ENCODE data around the gene SPDYE9. TPM values are rescaled to one million over a fixed set of nuclear protein-coding genes. Genes with fewer than 3 reads are reported as not detected.

SPDYE9 gene
- total and polyA plus RNA-seq, 11 donors, result not detected

Other genes with a start within 250 kb of the SPDYE9 start
- gene POM121, start 160.9 kb downstream of the SPDYE9 start, total RNA-seq, result 10 to 100 TPM; 10.9 to 23.2 (median 16.1) TPM
- 10 to 100 TPM in 1 of 2 donors, 1 to 10 TPM in 1; 8.3 to 16.8 TPM for gene POM121, start 160.9 kb downstream of the SPDYE9 start, polyA plus RNA-seq
- gene TRIM74, start 116.6 kb downstream of the SPDYE9 start, total RNA-seq, result 1 to 10 TPM in 1 of 9 donors, under 1 TPM in 2, not detected in 6; 0.40 to 1.7 (median 0.64) TPM
- under 1 TPM; 0.06 to 0.46 TPM for gene TRIM74, start 116.6 kb downstream of the SPDYE9 start, polyA plus RNA-seq
- gene SPDYE8, start 56.3 kb downstream of the SPDYE9 start, total RNA-seq, result not detected
- gene SPDYE8, start 56.3 kb downstream of the SPDYE9 start, polyA plus RNA-seq, result not detected
- not detected for gene SPDYE11, start 28.1 kb downstream of the SPDYE9 start, total RNA-seq
- gene SPDYE11, start 28.1 kb downstream of the SPDYE9 start, polyA plus RNA-seq, result not detected
- gene NSUN5, start 222.8 kb upstream of the SPDYE9 start, total RNA-seq, result 10 to 100 TPM; 12.0 to 24.2 (median 15.2) TPM
- 10 to 100 TPM; 14.6 to 39.4 TPM for gene NSUN5, start 222.8 kb upstream of the SPDYE9 start, polyA plus RNA-seq
- gene TRIM50, start 242.0 kb upstream of the SPDYE9 start, total RNA-seq, result under 1 TPM in 3 of 9 donors, not detected in 6; 0.31 to 0.72 (median 0.35) TPM
- gene TRIM50, start 242.0 kb upstream of the SPDYE9 start, polyA plus RNA-seq, result under 1 TPM; 0.08 to 0.15 TPM
- gene FKBP6, start 242.1 kb upstream of the SPDYE9 start, total RNA-seq, result not detected
- gene FKBP6, start 242.1 kb upstream of the SPDYE9 start, polyA plus RNA-seq, result not detected